Heart left ventricle (tissue), 16 donors: ENCODE results near the gene DCST1. TPM values are rescaled to one million over a fixed set of nuclear protein-coding genes. Genes with fewer than 3 reads are reported as not detected.
"Not testable (repeated sequence)": the region's sequence is repeated elsewhere in the genome, so short reads cannot be mapped to it uniquely, and the experiment has no call there.

Experiments
- ATAC-seq, 4 donors: fragments of 200-7000 bp; cut with Tn5 transposase; one replicate each; pipeline ENCODE4 v1.9.1; 2020 to 2022; ENCODE audit warnings: moderate library complexity in 4 of 4, mild to moderate bottlenecking in 3 of 4, moderate number of reproducible peaks in 1 of 4
- DNase-seq, 5 donors: peaks; one replicate each; pipeline ENCODE4 v3.0.0-alpha.2; 2020
- H3K27ac ChIP-seq, 12 donors: fragments of 200-600 bp; sonication (generic) in 4 of 12; one replicate each; pipeline versions ENCODE4 v1.5.0 to v1.8.0; 2016 to 2022; ENCODE audit warnings: mild to moderate bottlenecking in 2 of 12
- H3K27me3 ChIP-seq, 9 donors: fragments of 200-600 bp; sonication (generic) in 2 of 9; one replicate each; pipeline versions ENCODE4 v1.5.1 to v1.8.0; 2016 to 2022; ENCODE audit warnings: mild to moderate bottlenecking in 3 of 9
- H3K36me3 ChIP-seq, 9 donors: fragments of 200-600 bp; sonication (generic) in 2 of 9; one replicate each; pipeline versions ENCODE4 v1.5.0 to v1.8.0; 2018 to 2022; ENCODE audit warnings: mild to moderate bottlenecking in 2 of 9
- H3K4me1 ChIP-seq, 12 donors: fragments of 200-600 bp; sonication (generic) in 4 of 12; one replicate each; pipeline versions ENCODE4 v1.5.0 to v1.8.0; 2016 to 2022; ENCODE audit warnings: mild to moderate bottlenecking in 3 of 12
- H3K4me3 ChIP-seq, 12 donors: fragments of 200-600 bp; sonication (generic) in 4 of 12; one replicate each; pipeline versions ENCODE4 v1.5.0 to v1.8.0; 2017 to 2022; ENCODE audit warnings: mild to moderate bottlenecking in 9 of 12, moderate library complexity in 4 of 12
- H3K9me3 ChIP-seq, 12 donors: fragments of 200-600 bp; sonication (generic) in 4 of 12; one replicate each; pipeline versions ENCODE4 v1.5.0 to v1.8.0; 2016 to 2022; ENCODE audit warnings: mild to moderate bottlenecking in 1 of 12
- POLR2A ChIP-seq, 2 donors: fragments of 450-650 bp; IDR thresholded peaks; one replicate each; pipeline ENCODE4 v1.6.1; 2017; ENCODE audit warnings: antibody characterized with exemption in 2 of 2, mild to moderate bottlenecking in 2 of 2, moderate library complexity in 2 of 2
- WGBS, 4 donors: extraction: QIAGEN DNeasy Blood & Tissue Kit in 2 of 4; methylation state at CpG; one replicate each; pipeline versions ENCODE4 v1.1.5 to v1.1.7; 2013 to 2018; 5-methylcytosine and 5-hydroxymethylcytosine counted together
- intact Hi-C, 10 donors: fragments of 100-400 bp; cut with DNase I; formaldehyde crosslinking; loops; one replicate each; pipeline versions ENCODE4 v1.11.1 to v1.14.2; 2022
- polyA plus RNA-seq, 2 donors: library from polyadenylated mRNA; stranded (reverse); fragments of 200-250 nt; gene quantifications; one replicate each; pipeline ENCODE4 v1.2.3, GENCODE V29; 2013
- total RNA-seq, 9 donors: library from RNA; depleted of rRNA in 2 of 9; stranded (reverse); fragments of >200 nt in 2 of 9; fragmentation: NEBNext Ultra II Directional in 3 of 9; extraction: Animal tissue kit (Norgen Biotek cat#: 25700) in 3 of 9; gene quantifications; one replicate each; pipeline versions ENCODE4 v1.1.0 to v1.2.4, GENCODE V29; 2016 to 2023
- TF ChIP-seq, protein P1 (sequence below), 12 donors: fragments of 200-600 bp; sonication (generic) in 4 of 12; IDR thresholded peaks; one replicate each; pipeline versions ENCODE4 v1.5.0 to v1.8.0; 2018 to 2022; ENCODE audit warnings: antibody characterized with exemption in 12 of 12, mild to moderate bottlenecking in 5 of 12
- donor health status: ischemic (EF 13 %, LVEDD 7.1; RV severe dilation, severe dysfunction).
- donor health status: healthy with polysubstance abuse.
- donor health status: DM: no; HTN: yes; CAD: no.
- donor health status: DM: no; HTN: no; CAD: no.
- donor health status: ischemic (EF 25% LVEDD 6.9; RV normal size, moderate dysfunction).
- donor health status: ischemic (EF 25% LVEDD 5.7; RV mildly dilated, moderate dysfunction).
- donor health status: healthy.
- donor health status: DM: yes; HTN: yes; CAD: no.
- donor health status: ischemic (EF 35%, LVEDD 5.7; RV mildly dilated, moderate dysfunction).
- donor health status: nonischemic (EF 11% LVEDD 7.7; RV severe dilation, severe dysfunction).
- donor health status: DM: yes; HTN: yes; CAD: no.
- donor health status: PGD.
- donor health status: ischemic (EF 29% LVEDD 5.4; RV normal size, mild dysfunction).
- donor health status: nonischemic (EF 23%, LVEDD 6.1; RV moderate dilation, normal function).

The DCST1 gene
- total and polyA plus RNA-seq, 11 donors: not detected

GRCh38 chr1:154993572-154994268, 39.9 kb upstream of the DCST1 start, which contains the start of gene LENEP:
Gene LENEP, plus strand, starts transcription at chr1:154993586. Its CDS starts 22 bp downstream, at chr1:154993608.
- ATAC-seq (no peak), DNase-seq (peak in 1 of 5 donors; percentile 28)
- Histone ChIP-seq H3K4me1 (peaks cover 0 to 29% (median under 1%) of the 10 kb centered on the region in 12 donors), H3K27me3 (no peaks in the 10 kb centered on the region), H3K36me3 (peaks cover 0 to 41% (median 26%) of the 10 kb centered on the region in 9 donors), H3K27ac (no peak within 1 kb of the TSS), H3K9me3 (no peaks in the 10 kb centered on the region), H3K4me3 (no peak within 1 kb of the TSS)
- TF ChIP-seq, protein P1, sequence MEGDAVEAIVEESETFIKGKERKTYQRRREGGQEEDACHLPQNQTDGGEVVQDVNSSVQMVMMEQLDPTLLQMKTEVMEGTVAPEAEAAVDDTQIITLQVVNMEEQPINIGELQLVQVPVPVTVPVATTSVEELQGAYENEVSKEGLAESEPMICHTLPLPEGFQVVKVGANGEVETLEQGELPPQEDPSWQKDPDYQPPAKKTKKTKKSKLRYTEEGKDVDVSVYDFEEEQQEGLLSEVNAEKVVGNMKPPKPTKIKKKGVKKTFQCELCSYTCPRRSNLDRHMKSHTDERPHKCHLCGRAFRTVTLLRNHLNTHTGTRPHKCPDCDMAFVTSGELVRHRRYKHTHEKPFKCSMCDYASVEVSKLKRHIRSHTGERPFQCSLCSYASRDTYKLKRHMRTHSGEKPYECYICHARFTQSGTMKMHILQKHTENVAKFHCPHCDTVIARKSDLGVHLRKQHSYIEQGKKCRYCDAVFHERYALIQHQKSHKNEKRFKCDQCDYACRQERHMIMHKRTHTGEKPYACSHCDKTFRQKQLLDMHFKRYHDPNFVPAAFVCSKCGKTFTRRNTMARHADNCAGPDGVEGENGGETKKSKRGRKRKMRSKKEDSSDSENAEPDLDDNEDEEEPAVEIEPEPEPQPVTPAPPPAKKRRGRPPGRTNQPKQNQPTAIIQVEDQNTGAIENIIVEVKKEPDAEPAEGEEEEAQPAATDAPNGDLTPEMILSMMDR (IDR thresholded peaks at IDR 0.05): no peak
- no peak for TF ChIP-seq POLR2A (IDR thresholded peaks at IDR 0.05)
- intact Hi-C loops: no loop called here
- WGBS, 4 donors: 41 to 90% (median 68%) methylated on average over 4 to 8 of the region's 8 CpGs

DNA sequence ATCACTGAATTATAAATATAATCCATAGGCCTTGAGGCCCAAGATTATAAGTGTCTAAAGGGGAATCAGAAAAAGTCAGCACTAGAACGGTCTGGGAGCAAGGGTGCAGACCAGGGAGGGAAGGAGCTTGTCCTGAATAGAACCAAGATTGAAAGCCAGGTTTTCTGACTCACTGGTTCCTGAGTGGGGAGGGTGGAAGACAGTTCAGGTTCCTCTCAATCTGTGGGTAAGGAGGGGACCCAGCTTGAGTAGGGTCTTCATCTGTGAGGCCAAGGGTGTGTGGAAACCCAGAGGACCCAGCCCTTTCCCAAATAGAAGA, 39.4 kb upstream of the DCST1 start:
- intact Hi-C loops: no loop called here
- no peak overlapping the region for H3K4me3 ChIP-seq
- DNase-seq: no peak

DNA sequence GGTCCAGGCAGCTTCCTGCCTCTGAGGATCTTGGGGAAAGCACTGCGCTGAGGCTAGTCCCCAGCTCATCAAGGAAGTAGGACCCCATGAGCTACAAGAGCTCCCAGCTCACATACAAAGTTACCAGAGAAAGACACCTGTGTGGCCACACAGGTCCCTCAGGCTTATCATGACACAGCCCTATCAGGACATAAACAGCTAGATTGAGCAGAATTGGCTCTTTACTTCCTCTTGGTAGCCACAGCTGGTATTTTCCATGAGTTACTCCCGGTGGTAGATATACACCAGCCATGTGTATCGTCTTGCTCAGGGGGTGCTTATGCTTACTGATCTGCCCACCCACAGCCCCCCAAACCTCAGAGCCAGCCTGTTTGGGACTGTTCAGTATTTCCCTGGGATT, 39.0 kb upstream of the DCST1 start:
- no peak overlapping the region for H3K4me3 ChIP-seq
- intact Hi-C loops: no loop called here
- no peaks in the 10 kb centered on the region for H3K9me3 ChIP-seq
- ATAC-seq (no peak), DNase-seq (no peak)
- H3K4me1 ChIP-seq: peaks cover 0 to 38% (median 10%) of the 10 kb centered on the region in 12 donors
- H3K27me3 ChIP-seq: no peaks in the 10 kb centered on the region
- TF ChIP-seq, protein P1 (IDR thresholded peaks at IDR 0.05): no peak
- TF ChIP-seq POLR2A (IDR thresholded peaks at IDR 0.05): no peak
- 62 to 84% (median 70%) methylated on average over 3 of the region's 3 CpGs for WGBS, 4 donors
- H3K27ac ChIP-seq: no peak overlapping the region
- peaks cover 0 to 32% (median 19%) of the 10 kb centered on the region in 9 donors for H3K36me3 ChIP-seq

More for the DNA sequence above, 39.4 kb upstream of the DCST1 start:
- no peaks in the 10 kb centered on the region for H3K9me3 ChIP-seq
- H3K27ac ChIP-seq: no peak overlapping the region
- TF ChIP-seq, protein P1 (IDR thresholded peaks at IDR 0.05): no peak
- no peak for TF ChIP-seq POLR2A (IDR thresholded peaks at IDR 0.05)
- WGBS, 4 donors: 58 to 85% (median 65%) methylated on average over 1 of the region's 1 CpG
- peaks cover 0 to 36% (median 22%) of the 10 kb centered on the region in 9 donors for H3K36me3 ChIP-seq
- no peaks in the 10 kb centered on the region for H3K27me3 ChIP-seq
- H3K4me1 ChIP-seq: peaks cover 0 to 34% (median 6%) of the 10 kb centered on the region in 12 donors
- ATAC-seq: no peak

GRCh38 chr1:154995301-154995983, 38.2 kb upstream of the DCST1 start:
- TF ChIP-seq, protein P1 (IDR thresholded peaks at IDR 0.05): peak; percentile 23 to 64 (median 40)
- H3K4me3 ChIP-seq, ATAC-seq, H3K27me3 ChIP-seq, H3K9me3 ChIP-seq, H3K27ac ChIP-seq: not testable (repeated sequence)
- intact Hi-C loops: loop anchor here in 6 of 10 donors (5.0 kb wide), 1 partner anchor 33 kb away; the partner anchor contains the start of gene PYGO2 (in 6 of the 6)
- WGBS, 4 donors: 59 to 62% (median 60%) methylated on average over 13 of the region's 13 CpGs
- Histone ChIP-seq H3K36me3 (peaks cover 0 to 24% (median 11%) of the 10 kb centered on the region in 9 donors), H3K4me1 (peaks cover 0 to 45% (median 16%) of the 10 kb centered on the region in 12 donors)
- peak in 2 of 5 donors; percentile 51 to 65 for DNase-seq
